ENCODE results near the gene HECW1.
"Not testable (repeated sequence)": the region's sequence is repeated elsewhere in the genome, so short reads cannot be mapped to it uniquely, and the experiment has no call there.

HECW1 gene

DNA sequence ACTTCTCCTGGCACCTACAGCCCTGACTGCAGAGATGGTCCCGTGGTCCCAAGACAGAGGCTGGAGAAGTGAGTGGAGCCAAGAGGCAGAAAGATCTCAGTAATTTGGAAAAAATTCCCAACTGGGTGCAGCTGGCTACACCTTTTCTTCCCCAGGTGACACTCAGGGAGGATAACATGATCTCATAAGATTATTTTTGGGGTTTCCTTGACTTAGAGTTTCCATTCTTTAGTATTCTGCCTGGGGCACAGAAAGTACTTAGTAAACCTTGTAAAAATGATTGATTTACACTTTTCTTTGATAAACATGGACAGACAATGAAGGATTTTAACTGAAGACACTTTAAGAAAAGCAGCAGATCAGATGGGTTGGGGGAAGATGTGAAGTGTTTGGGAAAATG, 38.6 kb downstream of the HECW1 start:
- no peak for DNase-seq

GRCh38 chr7:43152696-43153095, 40.2 kb downstream of the HECW1 start:
- no peak for DNase-seq

DNA sequence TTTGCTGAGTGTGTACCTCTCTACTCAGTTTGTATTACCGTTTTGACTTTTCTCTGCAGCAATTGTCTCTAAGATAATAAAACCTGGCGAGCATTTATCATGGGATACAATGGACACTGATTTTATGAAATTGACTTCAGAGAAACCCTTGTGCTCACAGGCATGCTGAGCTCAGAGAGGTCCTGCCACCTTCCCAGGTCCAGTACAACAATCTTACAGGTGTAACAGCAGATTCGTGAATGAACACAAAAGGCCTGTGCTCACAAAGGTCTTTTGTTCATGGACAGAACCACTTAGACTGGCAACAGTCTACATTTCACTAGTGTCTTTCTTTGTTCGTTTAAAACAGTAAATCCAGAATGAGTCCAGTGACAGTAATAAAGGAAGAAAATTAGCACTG, 43.2 kb downstream of the HECW1 start:
- DNase-seq, result no peak

DNA sequence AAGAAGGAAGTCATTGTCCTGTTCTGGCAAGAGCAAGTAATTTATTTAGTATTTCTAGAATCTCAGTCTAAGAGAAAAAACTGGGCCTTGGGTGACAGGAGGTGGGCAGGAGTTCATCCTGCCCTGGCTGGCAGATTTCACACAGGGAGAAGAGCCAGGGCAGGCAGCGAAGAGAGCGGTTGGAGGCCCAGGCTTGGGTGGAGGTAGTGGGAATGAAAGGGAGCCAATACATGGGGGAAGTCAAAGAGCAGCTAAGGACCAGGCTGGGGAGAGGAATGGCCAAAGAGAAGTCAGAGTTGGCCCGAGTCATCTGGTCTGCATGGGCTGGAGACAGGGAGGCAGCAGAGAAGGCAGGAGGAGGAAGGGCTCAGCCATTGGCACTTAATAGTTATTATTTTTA, 51.4 kb downstream of the HECW1 start:
- DNase-seq, result no peak

DNA sequence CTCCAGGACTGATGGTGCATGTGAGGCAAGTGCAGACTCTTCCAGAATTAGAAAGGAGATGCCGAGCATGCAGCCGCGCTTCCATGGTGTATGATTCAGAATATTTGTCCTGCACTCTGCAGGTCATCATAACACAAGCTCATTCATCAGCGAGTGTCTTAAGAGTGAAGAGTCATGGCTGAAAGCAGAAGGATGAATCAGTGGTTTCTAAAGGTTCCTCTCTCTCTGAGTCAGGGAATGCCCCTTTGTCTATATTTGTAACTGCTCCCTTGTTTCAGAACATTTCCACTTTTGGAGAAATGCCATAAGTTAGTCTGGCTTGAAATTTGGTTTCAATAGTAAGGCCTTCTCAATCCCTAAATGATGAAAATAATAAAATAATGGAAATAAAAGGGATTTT, 52.3 kb downstream of the HECW1 start:
- DNase-seq, result no peak

GRCh38 chr7:43166686-43167085, 54.2 kb downstream of the HECW1 start:
- no peak for DNase-seq

DNA sequence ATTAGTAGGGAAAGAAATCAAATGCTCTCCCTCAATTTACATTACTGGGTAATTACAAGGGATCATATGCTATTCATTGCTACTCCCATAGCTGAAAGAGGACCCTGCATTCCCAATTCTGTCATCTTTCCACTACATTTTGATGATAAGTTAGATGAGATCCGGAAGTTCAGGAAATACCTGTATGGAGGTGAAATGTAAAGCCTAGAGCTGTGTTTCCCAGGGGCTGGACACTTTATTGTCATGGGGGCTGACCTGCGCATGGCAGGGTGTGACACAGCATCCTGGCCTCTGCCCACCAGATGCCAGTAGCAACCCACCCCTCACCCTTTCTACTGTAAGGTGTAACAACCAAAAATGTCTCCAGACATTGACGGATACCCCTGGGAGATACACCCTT, 56.6 kb downstream of the HECW1 start:
- no peak for DNase-seq

- DNase-seq, result no peak
These were observed 58.1 kb downstream of the HECW1 start for GRCh38 chr7:43170571-43170970.

DNA sequence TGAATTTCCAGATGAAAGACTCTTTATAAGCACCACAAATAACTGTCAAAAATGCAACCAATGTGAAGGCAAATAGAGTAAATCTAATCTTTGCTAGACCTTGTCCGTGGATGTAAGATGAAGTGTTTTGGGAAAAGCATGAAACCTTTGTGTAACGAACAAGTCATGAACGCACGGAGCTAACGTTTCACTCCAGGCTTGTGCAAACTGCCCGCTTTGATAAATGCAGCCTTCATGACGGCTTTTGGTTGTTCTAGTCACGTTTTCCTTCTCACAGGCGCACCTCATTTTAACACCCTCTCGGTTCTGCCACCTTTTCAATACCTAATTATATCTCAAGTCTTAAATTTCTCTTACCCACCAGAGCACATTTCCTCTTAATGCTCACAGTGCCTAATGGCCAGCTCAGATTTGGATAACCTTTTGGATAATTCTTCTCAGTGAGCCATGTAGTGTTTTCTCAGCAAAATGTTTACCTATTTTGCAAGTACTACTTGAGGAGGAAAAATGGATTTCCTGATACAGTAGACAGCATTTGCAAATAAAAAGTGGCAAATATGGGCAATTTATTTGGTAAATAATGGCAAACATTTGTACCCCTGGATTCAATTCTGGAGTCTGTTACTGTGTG, 63.2 kb downstream of the HECW1 start:
- DNase-seq, result no peak

- DNase-seq, result no peak
These were observed 66.9 kb downstream of the HECW1 start for GRCh38 chr7:43179393-43179792.

DNA sequence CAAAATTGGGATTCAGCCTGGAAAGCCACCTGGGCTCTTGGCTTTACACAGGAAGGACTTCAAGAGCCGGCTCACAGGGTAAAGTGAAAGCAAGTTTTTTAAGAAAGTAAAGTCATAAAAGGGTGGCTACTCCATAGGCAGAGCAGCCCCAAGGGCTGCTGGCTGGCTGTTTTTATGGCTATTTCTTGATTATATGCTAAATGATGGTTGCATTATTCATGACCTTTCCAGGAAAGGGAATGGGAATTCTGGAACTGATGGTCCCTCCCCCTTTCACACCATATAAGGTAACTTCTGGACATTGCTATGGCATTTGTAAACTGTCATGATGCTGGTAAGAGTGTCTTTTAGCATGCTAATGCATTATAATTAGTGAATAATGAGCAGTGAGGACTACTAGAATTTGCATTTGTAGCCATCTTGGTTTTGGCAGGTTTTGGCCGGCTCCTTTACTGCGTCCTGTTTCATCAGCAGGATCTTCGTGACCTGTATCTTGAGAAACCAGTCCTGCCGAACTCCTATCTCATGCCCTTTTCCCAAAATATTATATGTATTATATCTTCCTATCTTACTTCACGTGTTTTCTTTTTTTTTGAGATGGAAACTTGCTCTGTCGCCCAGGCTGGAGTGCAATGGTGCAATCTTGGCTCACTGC, 80.5 kb downstream of the HECW1 start:
- no peak for DNase-seq

DNA sequence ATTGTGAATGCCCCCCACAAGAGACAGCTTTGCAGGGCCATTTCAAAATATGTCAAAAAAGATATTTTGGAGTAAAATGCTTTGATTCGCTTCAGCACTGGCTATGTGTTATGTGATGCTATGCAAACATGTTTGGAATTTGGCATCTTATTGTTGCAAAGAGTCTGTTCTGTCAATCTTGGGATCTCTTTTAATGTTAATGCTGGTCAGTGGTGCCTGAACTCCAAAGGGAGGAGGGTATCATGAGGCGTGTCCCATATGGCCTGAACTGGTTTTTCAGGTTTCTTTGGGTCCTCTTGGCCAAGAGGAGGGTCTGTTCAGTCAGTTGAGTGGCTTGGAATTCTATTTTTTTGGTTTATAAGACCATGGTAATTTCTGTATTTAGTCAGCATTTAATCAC, 81.4 kb downstream of the HECW1 start:
- no peak for DNase-seq

- no peak for DNase-seq
These were observed 82.8 kb downstream of the HECW1 start for GRCh38 chr7:43195256-43195655.

- no peak for DNase-seq
These were observed 83.3 kb downstream of the HECW1 start for GRCh38 chr7:43195768-43196167.

GRCh38 chr7:43196379-43196778, 83.9 kb downstream of the HECW1 start:
- DNase-seq, result no peak

GRCh38 chr7:43198016-43198415, 85.6 kb downstream of the HECW1 start:
- DNase-seq, result no peak

DNA sequence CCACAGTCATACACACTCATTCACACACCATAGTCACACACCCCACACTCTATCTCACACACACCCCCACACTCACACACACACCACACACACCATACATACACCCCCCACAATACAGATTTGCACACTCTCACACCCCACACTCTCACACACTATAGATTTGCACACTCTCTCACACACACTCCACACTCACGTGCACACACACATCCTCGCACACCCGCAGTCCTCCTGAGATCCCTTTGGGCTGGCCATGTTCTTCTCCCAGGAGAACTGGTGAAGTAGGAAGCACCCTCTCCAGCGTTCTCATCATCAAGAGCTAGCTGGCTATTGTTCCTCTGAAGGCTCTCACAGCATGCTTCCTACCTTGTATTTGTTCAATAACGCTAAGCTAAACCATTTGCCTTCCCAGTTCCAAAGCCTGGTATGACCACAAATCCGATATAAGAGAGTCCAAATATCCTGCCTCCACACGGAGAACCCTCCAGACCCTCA, 86.2 kb downstream of the HECW1 start:
- no peak for DNase-seq

DNA sequence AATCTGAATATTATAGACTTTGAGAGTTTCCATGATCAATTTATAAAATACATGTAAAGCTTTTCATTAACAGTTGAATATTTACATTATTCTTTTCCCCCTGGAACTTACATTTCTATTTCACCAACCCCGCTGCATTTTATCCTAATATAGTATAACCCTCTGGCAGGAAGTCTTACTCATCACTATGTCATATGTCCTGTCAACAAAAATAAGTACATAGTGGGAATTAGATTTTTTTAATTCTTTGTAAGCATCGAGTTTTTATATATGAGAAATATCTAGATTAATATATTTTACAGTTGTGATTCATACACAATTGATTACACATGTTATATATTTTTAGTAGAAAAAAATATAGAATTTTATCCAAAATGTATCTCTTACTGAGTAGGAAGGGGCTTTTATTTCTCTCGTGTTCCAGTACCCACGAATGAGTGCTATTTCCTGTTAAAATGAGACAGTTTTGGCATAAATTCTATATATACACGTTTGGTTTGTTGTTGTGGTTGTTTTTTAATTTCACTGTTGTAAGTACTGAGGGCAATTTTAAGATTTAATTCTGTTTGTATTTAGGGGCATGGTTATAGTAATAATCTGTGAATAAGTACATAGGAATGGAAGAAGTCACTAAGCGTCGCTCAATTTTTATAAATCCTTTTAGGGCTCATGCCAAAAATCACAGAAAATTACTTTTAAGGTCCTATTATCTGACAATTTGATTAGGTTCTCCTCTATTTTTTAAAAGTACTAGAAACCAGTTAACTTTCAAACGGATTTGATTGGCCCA, 87.1 kb downstream of the HECW1 start:
- no peak for DNase-seq

DNA sequence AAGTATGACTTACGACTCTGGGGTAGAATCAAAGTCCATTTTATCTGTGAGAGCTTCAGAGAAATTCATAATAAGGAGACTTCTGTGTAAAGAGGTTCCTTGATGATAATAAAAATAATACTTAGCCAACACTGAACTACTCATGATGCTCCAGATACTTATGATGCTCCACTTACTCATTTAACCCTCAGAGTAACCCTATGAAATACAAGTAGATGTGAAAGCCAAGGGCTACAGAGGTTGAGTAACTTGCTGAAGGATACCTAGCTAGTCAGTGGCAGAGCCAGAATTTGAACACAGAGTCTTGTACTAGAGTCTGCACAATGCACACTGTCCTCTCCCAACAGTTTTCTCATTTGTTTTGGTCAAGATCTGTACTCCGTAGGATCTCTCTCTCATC, 89.5 kb downstream of the HECW1 start:
- no peak for DNase-seq

DNA sequence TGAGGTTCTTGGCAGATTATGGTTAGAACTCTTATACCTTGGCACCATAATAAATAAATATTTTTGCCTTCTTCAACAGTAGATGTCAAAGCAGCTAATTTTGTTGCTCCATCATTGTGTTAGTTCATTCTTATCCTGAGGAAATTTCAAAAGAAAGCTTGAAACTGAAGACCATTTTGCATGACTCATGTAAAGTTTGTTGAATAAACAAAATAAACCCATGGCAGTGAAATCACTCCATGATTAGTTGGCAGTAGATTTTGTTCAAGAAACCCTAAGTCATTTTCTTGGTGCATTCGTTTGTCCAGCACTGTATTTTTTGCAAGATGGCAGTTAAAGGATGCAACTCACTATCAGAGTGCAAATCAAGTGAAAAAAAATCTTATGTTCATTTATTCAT, 91.6 kb downstream of the HECW1 start:
- DNase-seq, result no peak

DNA sequence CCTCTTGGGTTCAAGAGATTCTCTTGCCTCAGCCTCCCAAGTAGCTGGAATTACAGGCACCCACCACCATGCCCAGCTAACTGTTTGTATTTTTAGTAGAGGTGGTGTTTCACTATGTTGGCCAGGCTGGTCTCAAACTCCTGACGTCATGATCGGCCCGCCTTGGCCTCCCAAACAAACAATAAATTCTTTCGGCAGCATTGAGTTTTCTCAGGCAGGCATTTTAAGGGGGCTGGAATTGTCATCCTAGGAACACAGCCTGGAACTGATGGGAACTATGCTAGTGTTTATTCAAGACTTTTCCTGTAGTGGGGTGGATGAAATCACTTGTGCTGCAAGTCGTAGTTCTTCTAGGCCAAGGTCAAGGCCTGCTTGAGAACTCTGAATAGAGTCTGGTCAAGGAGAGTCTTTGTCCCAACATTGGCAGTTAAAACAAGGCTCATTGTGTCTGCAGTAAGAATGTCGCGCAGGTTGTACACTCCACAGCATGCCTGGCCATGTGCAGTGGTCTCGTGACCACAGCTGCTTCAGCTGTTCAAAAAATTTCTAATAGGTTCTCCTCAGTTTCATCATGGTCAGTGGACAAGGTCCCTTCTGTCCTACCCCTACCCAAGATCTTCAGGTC, 92.8 kb downstream of the HECW1 start:
- DNase-seq, result no peak

GRCh38 chr7:43208242-43208641, 95.8 kb downstream of the HECW1 start:
- no peak for DNase-seq

GRCh38 chr7:43210539-43210938, 98.1 kb downstream of the HECW1 start:
- not testable (repeated sequence) for DNase-seq

GRCh38 chr7:43211286-43211685, 98.8 kb downstream of the HECW1 start:
- no peak for DNase-seq
